ENCODE results near the gene NEU3.
"Not testable (repeated sequence)": the region's sequence is repeated elsewhere in the genome, so short reads cannot be mapped to it uniquely, and the experiment has no call there.

The NEU3 gene

DNA sequence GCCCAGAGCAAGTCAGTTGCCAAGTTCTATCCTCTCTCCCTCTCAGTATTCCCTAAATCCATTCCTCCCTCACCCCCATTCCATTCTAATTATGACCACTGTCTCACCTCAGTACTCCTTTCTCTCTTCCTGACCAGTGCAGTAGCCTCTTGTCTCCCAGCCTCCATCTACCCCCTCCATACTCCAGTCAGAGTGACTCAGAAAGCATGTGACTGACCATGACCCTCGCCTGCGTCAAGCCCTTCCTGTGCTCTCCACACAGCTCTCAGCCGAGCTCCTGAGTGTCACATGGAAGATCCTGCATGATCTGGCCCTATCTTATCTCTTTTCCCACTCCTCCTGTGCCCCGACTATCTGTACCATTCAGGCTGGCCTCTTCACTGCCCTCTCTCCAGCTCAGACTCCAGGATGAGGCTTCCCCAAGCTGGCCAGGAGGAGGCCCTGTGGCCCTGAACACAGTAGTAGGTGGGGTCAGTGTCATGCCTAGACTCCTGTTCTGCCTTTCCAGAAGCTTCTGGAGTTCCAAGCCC lies 42.6 kb downstream of the NEU3 start:
- no peak for DNase-seq

DNA sequence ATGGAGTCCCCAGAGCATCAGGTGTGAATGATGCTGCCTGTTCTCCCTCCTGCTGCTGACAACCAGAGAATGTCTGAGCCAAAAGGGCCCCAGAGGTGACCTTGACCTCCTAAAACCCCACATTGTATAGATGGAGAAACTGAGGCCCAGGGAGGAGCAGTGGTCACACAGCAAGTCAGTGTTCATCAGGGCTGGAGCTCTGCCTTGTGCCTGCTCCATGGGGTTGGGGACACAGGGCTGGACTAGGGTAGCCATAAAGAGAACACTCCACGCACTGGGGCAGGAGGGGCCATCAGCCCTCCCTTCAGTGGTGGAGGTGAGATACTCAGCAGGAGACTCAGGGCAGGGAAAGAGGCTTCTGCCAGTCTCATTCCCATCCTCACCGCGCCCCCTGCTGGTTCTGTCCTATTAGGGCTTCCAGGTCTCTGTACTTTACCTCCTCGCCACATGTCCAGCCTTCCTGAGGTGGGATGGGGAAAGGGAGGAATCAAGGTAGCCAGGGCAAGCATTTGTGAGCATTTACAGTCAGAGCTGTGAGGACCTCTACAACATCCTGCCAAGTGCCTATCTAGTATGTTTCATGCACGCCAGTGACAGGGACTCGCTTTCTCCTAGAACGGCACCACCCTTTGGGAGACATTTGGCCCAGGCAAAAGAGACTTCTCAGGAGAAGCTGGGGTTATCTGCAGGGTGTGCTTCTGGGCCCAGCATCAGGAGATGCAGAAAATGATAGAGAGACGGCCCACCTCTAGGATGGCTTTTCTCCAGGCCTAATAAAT lies 43.2 kb downstream of the NEU3 start:
- no peak for DNase-seq

DNA sequence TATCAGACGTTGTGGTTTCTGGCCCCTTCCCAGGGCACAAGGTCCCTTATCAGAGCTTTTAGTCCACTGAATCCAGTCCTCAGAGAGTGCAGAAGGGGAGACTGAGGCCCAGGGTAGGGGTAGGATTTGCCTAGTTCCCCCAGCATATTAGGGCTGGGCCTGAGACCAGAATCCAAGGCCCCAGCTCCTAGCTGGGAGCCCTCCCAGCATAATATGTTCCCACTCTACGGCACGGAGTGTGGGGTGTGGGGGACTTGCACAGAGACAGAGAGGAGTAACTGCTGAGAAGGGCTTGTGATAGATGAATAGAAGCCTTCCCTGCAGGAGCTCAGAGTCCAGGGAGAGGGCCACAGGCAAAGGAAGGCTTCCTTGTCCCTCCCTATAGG lies 43.8 kb downstream of the NEU3 start:
- DNase-seq = no peak

DNA sequence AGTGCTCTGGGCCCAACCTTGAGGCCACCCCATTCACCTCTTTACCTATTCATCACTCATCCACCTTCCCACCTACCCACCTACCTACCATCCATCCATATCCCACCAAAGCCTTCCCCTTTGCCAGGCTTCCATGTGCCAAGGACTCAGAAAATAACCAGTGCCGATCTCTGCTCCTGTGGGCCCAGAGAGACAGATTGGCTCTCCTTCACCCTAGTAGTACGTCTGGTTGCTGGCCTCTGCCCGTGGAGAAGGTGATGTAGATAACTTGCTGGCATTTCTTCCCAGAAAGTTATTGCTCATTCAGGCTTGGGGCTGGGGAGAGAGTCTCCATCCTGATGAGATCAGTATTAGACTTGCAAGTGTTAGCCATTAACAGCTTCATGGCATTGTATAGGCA lies 45.2 kb downstream of the NEU3 start:
- no peak for DNase-seq

DNA sequence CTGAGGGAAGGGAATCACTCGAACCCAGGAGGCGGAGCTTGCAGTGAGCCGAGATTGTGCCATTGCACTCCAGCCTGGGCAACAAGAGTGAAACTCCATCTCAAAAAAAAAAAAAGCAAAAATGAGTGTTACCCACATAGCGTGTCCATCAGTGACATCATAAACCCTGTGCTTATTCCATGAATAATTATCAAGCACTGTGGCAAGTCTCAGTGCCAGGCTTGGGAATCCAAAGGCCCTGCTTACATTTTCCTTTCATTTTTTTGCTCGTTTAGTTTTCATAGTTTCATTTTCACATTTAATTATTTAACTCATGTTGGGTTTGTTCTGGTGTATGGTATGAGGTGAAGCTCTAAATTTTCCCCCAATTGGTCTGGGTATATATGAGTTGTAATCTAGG lies 46.5 kb downstream of the NEU3 start:
- DNase-seq = no peak

DNA sequence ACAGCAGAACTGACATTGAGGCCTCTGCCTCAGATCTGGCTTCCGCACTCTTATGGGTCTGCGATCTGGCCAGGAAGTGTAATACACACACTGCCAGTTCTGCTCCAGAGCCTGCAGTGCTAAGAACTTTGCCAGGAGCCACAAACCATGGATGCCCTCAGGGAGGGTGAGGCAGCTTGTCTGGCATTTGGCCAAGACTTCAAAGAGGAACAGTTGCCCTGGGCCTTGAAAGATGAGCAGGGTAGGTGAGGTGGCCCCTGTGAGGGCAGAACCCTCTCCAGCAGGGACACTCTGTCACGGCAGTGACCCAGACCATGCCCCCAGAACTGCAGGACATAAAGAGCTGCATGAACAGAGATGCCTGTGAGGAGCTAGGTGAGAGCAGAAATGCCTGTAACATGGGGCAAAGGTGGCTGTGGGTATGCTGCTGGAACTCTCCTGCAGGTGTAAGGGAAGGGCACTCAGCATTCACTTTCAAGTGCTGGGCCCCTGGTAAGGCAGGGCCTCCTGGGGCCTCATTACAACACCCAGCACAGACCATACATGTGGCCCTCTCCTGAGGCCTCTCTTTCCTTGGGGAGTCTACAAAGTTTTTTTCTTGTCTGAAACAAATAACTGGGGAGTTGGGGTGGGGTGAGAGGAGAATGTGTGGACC lies 47.3 kb downstream of the NEU3 start:
- peak; percentile 7 for DNase-seq

DNA sequence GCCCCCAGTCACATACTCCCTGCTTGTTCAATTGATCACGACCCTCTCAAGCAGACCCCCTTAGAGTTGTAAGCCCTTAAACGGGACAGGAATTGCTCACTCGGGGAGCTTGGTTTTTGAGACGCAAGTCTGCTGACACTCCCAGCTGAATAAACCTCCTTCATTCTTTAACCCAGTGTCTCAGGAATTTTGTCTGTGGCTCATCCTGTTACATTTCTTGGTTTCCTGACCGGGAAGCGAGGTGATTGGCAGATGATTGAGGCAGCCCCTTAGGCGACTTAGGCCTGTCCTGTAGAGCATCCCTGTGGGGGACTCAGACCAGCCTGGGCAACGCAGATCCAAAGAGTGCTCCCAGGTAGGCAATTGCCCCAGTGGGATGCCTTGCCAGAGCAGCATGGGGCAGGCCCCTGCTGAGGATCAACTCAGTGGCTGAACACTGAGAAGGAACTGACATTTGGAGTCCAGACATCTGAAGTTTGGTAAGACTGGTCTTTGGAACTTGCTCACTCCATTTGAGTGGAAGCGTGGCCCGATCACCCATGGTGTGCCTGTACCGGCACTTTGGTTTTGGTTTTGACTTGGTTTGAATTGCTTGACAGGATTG lies 51.5 kb downstream of the NEU3 start:
- no peak for DNase-seq

DNA sequence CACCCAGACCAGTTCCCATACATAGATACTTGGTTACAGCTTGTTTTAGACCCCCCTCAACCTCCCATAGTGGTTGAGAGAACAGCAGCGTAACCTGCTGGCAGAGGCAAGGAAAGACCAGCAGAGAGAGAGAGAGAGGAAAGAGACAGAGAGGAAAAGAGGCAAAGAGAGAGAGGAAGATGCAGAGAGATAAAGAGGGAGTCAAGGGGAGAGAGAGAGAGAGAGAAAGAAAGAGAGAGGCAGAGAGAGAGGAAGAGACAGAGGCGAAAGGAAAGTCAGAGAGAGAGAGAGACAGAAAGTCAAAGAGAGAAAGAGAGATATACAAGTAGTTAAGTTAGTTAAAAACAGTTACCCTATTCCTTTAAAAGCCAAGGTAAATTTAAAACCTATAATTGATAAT lies 52.5 kb downstream of the NEU3 start:
- no peak for DNase-seq

DNA sequence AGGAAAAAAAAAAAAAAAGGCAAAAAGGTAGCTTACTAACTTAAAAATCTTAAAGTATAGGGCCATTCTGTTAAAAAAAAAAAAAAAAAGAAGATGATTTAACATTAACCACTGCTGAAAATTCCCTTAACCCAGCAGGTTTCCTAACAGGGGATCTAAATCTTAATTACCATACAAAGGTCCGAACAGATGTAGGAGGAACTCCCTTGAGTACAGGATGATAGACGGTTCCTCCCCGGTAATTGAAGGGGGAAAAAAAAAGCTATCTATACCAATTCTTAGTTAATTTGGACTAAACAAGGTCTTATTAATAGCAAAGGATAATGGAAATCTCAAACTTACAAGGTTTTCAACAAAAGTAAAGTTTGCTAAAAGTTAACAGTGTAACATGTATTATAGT lies 53.1 kb downstream of the NEU3 start:
- DNase-seq = not testable (repeated sequence)

DNA sequence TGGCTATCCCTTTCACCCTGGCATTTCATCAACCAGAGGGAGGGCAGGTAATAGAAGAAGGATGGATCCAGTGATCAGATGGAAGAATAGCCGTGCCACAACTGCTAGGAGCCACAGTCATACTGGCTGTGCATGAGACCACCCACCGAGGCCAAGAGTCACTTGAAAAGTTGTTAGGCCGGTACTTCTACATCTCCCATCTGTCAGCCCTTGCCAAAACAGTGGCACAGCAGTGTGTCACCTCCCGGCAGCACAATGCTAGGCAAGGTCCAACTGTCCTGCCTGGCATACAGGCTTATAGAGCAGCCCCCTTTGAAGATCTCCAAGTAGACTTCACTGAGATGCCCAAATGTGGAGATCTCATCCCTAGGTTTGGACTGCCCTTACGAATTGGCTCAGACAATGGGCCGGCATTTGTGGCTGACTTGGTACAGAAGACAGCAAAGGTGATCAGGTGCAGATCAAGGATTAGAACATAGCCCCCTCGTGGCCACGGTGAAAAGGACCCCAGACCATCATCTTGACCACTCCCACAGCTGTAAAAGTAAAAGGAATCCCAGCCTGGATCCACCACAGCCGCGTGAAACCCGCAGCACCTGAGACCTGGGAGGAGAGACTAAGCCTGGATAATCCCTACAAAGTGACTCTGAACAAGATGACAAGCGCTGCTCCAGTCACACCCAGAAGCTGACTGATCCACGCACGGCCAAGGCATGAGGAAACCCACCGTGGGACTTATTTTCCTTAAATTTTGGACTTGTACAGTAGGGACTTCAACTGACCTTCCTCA lies 55.8 kb downstream of the NEU3 start:
- DNase-seq = not testable (repeated sequence)

DNA sequence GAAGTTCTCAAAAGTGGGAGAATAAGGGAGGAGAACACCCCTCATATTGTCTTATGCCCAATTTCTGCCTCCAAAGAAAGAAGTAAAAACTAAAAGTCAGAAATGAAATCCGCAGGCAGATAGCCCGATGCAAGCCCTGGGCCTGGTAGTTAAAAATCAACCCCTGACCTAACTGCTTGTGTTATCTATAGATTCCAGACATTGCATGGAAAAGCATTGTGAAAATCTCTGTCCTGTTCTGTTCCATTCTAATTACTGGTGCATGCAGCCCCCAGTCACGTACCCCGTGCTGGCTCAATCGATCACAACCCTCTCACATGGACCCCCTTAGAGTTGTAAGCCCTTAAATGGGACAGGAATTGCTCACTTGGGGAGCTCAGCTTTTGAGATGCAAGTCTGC lies 57.9 kb downstream of the NEU3 start:
- DNase-seq = not testable (repeated sequence)

DNA sequence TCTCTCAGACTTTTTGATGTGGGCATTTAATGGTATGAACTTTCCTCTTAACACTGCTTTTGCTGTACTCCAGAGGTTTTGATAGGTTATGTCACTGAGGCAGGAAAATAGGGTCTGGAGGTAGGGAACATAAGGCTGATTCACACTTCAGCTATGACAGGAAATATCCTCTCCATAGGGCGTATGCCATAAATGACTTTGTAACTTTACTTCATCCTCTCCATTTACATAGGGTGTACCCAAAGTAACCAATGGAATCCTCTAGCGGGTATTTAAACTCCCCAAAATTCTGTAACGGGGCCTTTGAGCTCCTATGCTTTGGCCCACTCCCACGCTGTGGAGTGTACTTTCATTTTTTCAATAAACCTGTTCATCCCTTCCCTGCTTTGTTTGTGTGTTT lies 58.5 kb downstream of the NEU3 start:
- DNase-seq = no peak

DNA sequence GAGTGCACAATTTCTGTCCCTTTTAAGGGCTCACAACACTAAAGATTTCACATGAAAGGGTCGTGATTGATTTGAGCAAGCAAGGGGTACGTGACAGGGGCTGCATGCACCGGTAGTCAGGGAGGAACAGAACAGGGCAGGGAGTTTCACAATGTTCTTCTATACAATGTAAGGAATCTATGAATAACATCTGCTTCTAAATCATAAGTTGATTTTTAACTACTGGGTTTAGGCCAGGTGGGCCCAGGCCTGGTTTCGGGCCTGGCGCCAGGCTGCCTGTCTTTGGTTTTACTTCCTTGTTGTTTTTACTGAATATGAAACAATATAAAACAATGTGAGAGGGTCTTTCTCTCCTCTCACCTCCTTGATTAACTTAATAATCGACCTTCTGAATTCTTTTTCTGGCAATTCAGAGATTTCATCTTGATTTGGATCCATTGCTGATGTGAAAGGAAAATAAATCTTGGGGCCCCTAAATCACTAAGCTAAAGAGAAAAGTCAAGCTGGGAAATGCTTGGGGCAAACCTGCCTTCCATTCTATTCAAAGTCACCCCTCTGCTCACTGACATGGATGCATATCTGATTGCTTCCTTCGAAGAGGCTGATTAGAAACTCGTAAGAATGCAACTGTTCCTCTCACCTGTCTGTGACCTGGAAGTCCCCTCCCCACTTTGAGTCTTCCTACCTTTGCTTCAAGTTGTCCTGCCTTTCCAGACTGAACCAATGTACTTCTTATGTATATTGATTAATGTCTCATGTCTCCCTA lies 61.0 kb downstream of the NEU3 start:
- DNase-seq = not testable (repeated sequence)

DNA sequence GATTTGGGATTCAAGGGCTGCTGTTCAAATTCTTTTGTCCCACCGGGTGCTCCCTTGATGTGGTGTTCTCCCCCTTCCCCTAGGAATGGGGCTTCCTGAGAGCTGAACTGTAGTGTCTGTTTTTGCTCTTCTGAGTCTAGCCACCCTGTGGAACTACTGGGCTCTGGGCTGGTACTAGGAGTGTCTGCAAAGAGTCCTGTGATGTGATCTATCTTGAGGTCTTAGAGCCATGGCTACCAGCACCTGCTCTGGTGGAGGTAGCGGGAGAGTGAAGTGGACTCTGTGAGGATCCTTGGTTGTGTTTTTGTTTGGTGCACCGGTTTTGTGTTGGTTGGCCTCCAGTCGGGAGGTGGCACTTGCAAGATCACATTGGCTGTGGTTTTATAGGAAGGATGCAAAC lies 61.8 kb downstream of the NEU3 start:
- no peak for DNase-seq

DNA sequence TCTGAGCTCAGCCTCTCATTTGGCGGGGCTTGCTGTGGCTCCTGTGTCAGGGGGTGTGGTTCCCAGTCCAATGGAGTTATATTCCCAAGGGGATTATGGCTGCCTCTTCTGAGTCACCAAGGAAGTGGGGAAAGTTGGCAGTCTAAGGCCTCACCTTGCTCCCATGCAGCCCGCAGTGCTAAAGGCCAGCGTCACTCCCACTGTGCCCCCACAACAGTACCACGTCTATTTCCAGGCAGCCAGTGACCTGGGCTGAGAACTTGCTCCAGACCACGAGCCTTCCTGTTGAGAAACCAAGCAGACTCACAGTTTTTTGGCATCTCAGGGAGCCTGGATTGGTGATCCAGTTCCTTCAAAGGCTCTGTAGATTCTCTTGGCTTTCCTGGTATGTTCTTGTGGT lies 62.3 kb downstream of the NEU3 start:
- no peak for DNase-seq

DNA sequence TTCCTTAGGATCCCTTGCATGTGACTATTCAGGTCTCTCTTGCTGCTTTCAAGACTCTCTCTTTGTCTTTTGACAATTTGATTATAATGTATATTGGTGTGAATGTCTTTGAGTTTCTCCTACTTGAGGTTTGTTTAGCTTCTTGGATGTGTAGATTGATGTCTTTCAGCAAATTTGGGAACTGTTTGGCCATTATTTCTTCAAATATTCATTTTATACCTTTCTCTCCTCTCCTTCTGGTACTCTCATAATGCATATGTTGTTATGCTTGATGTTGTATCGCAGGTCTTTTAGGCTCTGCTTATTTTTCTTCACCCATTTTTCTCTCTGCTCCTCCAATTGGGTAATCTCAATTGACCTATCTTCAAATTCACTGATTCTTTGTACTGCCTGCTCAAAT lies 63.7 kb downstream of the NEU3 start:
- DNase-seq = no peak

DNA sequence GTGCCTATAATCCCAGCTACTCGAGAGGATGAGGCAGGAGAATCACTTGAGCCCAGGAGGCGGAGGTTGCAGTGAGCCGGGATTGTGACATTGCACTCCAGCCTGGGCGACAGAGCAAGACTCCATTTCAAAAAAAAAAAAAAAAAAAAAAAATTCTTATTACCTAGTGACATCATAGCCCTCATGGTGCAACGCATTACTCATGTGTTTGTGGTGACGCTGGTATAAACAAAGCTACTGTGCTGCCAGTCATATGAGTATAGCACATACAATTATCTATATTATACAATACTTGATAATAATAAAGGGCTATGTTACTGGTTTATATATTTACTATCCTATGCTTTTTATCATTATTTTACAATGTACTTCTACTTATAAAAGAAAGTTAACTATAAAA lies 66.8 kb downstream of the NEU3 start:
- DNase-seq = no peak

DNA sequence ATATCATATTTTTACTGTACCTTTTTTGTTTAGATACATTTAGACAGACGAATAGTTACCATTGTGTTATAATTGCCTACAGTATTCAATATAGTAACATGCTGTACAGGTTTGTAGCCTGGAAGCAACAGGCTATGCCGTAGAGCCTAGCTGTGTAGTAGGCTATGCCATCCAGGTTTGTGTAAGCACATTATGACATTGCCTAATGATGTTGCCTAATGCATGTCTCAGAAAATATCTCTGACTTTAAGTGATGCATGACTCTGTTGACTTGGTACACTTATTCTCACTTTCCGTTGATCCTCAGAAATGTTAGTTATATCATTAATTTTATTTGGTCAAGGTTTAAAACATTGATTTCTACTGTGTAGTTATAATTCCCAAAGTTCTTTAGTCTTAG lies 68.1 kb downstream of the NEU3 start:
- no peak for DNase-seq

DNA sequence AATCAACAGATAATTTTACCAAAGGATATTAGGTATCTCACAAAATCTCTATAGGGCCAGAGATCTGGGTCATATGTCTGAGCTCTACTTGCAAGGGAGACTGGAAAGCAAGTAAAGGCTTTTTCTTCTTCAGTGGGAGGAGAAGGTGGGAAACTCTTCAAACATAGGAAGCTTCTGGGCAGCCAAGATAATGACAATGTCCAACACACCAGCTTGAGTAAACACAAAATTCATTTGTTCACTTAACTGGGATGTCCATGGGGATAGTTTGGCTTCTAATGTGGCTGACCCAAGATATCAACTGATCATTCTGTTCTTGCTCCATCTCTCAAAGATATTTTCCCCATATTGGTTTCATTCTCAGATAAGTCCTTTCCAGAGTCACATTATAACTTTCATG lies 70.6 kb downstream of the NEU3 start:
- DNase-seq = no peak

DNA sequence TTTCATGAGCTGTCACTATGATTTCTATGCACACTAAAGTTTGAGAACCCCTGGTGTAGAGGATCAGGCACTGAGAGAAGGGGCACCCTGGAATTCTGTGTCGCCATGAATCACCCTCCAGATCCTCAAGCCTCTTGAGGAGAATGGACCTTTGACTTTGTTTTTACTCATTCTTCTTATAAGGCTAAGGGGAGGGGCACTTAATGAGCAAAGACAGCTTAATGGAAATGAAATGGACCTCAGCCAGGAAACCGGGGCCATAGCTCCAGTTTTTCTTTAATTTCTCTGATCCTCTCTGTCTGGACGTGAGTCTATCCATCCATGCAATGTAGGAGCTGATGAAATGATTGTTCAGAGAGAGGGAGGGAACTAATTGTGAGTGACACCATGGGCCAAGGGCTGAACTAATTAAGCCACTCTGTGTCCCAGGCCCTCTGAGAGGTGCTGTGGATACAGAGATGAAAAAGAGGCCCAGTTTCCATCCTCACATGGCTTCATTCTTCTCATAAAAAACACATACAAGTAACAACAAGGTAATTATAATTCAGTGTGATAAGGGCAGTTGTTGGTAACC lies 75.1 kb downstream of the NEU3 start:
- no peak for DNase-seq

DNA sequence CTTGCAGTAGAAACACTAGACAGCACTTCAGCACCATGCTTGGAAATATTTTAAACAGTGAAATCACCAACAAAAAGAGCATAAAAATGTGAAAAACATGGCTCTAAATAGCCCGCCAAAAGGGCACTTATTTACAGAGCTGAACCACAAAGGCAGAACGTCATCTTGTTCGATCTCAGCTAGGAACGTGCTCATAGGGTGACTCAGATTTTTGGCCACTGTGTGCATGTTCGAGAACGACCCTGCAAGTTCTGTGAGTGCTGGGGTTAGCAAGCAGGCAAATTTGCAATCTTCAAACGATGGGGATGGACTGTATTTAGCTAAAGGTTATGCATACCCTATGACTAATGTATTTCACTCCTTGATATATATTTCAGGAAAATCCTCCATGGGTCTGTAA lies 77.3 kb downstream of the NEU3 start:
- no peak for DNase-seq
